HL-60 (cell line): ENCODE data around the gene CNMD.

ENCODE experiments used
- POLR2AphosphoS5 ChIP-seq: IDR thresholded peaks from 2 replicates; pipeline ENCODE4 v1.6.1; 2012; ENCODE audit warnings: low read depth
- TF ChIP-seq, protein P1 (sequence below): IDR thresholded peaks from 2 replicates; pipeline ENCODE4 v1.6.1; 2012; ENCODE audit warnings: low read depth; ENCODE audit not compliant: insufficient replicate concordance
- TF ChIP-seq, protein P2 (sequence below): IDR thresholded peaks from one replicate; pipeline ENCODE4 v1.5.1; 2011; ENCODE audit warnings: low read length, control low read depth, inconsistent platforms; ENCODE audit not compliant: insufficient read depth

DNA sequence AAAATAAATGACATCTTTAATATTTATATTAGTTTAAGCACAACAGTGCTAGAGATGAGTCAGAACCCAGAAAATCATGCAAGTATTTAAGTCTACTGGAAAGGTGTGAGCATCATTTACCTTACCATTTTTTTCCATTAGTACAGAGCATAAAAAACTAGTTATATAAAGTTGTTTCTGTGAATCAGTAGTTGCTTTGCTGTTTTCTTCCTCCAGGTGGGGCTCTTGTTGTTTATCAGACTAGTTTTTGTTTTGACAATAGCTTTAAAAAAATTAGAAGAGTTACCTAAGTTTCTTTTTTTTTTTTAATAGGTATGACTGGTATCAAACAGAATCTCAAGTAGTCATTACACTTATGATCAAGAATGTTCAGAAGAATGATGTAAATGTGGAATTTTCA lies 74.3 kb downstream of the CNMD start:
- TF ChIP-seq, protein P1, sequence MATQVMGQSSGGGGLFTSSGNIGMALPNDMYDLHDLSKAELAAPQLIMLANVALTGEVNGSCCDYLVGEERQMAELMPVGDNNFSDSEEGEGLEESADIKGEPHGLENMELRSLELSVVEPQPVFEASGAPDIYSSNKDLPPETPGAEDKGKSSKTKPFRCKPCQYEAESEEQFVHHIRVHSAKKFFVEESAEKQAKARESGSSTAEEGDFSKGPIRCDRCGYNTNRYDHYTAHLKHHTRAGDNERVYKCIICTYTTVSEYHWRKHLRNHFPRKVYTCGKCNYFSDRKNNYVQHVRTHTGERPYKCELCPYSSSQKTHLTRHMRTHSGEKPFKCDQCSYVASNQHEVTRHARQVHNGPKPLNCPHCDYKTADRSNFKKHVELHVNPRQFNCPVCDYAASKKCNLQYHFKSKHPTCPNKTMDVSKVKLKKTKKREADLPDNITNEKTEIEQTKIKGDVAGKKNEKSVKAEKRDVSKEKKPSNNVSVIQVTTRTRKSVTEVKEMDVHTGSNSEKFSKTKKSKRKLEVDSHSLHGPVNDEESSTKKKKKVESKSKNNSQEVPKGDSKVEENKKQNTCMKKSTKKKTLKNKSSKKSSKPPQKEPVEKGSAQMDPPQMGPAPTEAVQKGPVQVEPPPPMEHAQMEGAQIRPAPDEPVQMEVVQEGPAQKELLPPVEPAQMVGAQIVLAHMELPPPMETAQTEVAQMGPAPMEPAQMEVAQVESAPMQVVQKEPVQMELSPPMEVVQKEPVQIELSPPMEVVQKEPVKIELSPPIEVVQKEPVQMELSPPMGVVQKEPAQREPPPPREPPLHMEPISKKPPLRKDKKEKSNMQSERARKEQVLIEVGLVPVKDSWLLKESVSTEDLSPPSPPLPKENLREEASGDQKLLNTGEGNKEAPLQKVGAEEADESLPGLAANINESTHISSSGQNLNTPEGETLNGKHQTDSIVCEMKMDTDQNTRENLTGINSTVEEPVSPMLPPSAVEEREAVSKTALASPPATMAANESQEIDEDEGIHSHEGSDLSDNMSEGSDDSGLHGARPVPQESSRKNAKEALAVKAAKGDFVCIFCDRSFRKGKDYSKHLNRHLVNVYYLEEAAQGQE = no peak
- TF ChIP-seq, protein P2, sequence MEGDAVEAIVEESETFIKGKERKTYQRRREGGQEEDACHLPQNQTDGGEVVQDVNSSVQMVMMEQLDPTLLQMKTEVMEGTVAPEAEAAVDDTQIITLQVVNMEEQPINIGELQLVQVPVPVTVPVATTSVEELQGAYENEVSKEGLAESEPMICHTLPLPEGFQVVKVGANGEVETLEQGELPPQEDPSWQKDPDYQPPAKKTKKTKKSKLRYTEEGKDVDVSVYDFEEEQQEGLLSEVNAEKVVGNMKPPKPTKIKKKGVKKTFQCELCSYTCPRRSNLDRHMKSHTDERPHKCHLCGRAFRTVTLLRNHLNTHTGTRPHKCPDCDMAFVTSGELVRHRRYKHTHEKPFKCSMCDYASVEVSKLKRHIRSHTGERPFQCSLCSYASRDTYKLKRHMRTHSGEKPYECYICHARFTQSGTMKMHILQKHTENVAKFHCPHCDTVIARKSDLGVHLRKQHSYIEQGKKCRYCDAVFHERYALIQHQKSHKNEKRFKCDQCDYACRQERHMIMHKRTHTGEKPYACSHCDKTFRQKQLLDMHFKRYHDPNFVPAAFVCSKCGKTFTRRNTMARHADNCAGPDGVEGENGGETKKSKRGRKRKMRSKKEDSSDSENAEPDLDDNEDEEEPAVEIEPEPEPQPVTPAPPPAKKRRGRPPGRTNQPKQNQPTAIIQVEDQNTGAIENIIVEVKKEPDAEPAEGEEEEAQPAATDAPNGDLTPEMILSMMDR = no peak
- TF ChIP-seq POLR2AphosphoS5 = no peak
